ENCODE results near the gene IL22RA2.
"Not testable (repeated sequence)": the region's sequence is repeated elsewhere in the genome, so short reads cannot be mapped to it uniquely, and the experiment has no call there.

IL22RA2 gene, protein sequence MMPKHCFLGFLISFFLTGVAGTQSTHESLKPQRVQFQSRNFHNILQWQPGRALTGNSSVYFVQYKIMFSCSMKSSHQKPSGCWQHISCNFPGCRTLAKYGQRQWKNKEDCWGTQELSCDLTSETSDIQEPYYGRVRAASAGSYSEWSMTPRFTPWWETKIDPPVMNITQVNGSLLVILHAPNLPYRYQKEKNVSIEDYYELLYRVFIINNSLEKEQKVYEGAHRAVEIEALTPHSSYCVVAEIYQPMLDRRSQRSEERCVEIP

DNA sequence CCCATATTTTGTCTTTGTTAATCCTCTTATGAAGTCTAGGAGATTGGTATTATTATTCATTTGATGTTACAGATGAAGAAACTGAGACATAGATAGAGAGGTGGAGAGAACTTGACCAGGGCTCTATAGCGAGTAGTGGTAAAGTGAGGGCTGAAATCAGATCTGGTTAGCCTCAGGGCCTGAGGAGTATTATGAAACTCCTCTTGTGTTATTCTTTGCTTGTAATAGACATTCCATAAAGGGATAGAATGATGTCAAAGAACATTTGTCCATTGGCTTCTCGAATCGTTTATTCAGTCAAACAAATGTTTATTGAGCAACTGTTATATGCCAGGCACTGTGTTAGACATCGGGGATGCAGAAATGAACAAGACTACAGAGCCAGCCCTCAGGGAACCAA, at the start of gene IL22RA2:
Gene IL22RA2 (minus strand): TSS at position 144 of the 400 bp plus-strand sequence. CDS start 11,895 bp downstream, outside the sequence.
- DNase-seq, result no peak

DNA sequence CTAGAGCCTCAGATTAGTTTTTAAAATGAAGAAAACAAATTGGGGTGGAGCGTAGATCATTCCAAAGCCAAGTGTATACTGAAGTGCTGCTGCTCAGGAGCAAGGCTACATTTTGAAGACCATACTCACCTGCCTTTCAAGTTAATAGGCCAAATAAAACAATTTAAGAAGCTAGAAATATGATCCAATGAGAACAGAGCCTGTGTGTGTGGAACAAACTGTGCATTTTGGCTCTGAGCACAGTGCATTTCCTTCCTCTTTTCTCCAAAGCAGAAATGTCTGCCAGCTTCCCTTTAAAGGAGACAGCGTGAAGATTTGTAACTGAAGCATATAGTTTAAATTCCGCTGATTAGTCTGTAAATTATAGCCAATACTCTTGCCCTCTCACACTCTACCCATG, 48.9 kb upstream of the IL22RA2 start:
- DNase-seq, result no peak

DNA sequence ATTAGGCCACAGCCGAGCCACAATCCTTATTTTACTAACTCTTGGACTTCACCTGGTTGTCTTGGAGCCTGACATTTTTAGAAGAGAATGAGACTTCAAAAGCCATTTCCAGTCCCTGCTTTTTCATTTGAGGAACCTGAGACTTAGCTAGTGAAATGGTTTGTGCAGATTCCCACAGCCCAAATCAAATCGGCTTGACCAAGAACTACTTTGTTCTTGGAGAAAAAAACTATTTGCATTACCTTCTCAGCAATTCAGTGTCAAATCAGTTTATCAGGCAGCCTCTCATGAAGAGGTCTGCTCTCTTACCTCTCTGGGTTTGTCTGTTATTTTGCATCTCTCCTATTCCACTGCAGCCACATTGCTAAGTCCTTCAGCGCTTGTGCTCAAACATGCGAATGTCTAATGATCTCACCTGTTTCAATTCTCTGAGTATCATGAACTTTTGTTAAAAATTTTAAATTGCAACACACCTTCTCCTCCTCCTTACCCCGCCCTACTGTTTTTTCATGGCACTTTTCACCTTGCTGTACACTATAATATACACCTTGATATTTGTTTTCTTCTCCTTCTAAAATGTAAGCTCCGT, 46.3 kb upstream of the IL22RA2 start:
- no peak for DNase-seq

DNA sequence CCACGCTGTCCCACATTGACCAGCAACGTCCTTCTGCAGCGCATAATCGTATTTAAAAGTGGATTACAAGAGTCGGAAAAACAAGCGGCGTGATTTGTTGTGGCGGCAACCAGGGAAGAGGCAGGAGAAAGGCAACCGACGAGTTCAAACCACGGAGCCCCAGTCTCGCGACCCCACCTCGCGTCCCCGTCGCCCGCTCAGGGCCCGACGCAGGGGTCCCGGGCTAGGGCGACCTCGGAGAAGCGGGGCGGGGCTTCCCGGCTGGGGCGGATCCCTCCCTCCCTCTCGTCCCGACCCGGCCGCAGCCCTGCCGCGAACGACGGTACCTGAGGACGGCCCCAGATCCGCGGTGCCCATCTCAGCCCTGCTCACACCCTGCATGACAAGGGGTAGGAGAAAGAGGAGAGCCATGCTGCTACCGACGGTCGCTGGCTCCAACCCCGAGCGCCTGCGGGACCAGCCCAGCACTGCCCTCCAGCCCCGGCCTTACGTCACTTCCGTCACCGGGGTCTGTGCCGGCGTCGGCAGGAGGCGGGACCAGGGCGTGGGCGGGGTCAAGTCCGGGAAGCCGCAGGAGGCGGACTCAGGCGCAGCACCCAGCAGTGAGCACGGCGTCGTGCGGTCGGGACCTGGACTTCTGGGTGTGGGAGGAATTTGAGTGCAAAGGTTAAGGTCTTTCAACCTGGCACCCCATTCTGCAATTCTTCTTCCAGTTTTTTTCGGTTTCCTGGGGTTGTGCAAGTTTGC, 45.6 kb upstream of the IL22RA2 start, which contains the start of gene IFNGR1:
Gene IFNGR1 (minus strand): TSS at position 469 of the 747 bp plus-strand sequence. CDS start 58 bp downstream, at position 411.
- DNase-seq, result peak; percentile 62 to 81

DNA sequence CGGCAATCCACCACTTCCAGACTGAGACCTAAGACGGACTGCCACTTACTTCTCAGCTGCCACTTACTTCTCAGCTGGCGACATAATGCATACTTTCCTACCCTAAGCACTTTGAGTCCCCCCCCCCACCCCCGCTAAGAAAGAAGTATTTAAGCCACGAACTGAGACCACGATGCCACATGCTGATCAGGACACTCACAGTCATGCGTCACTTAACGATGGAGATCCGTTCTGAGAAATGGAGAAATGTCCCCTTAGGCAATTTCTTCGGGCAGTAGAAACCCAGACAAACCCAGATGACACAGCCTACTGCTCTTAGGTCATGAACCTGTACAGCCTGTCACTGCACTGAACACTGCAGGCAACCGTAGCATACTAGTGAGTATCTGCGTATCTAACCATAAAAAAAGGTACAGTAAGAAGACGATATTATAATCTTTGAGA, 45.1 kb upstream of the IL22RA2 start:
- no peak for DNase-seq

DNA sequence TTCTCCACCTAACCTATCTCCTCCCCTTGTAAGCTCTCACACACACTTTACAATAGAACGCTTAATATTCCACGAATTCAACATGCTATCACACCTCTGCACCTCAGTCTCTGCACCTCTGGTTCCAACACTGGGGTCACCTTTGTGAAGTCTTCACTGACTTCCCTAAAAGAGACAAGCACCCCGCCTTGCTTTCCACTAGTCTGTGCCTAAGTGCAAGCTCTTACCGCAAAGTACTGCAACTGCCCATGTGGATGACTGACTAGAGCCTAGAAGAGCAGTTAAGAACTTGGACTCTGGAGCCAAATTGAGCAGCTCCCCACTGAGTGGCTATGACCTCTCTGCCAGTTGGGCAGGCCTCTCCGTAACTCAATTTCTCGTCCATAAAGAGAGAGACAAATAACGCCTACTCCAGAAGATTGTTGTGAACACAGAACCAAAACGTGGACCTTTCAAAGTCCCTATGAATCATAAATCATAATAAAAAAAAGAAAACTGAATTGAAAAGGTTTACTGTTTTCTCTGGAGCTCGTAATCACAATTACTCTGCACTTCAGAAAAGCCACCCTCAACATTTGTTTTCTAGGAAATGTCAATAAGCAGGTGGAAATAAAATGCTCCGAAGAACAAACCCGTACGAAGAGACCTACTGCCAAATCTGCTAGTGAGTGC, 44.5 kb upstream of the IL22RA2 start:
- DNase-seq, result no peak

DNA sequence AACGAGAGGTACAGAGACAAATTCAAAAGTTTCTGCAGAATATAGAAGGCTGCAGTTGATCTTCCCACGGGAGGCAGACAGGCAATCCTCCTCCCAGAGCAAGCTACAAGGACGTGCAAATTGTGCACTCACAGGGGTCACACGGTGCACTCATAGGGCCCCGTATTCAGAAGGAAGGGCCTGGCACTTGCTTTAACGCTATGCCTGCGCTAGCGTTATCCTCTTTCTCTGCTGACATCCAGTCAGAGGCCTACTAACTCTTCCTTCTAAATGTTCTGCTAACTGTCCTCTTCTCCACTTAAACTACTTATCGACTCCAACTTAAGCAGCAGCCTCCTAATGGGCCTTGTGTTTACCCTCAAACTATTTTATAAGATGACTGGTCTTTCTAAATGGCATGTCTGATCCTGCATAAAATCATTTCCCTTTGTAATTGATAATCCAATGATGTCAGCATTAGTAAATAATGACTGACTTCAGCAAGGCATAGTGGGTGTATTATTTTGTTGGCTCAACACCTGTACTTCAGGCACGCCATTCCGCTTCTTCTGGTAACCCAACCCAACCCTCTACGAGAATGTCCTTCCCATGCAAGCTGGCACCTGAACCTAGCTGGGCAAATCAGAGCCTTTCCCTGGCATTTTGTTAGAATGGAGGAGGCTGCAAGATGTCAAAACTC, 43.6 kb upstream of the IL22RA2 start:
- DNase-seq, result no peak

DNA sequence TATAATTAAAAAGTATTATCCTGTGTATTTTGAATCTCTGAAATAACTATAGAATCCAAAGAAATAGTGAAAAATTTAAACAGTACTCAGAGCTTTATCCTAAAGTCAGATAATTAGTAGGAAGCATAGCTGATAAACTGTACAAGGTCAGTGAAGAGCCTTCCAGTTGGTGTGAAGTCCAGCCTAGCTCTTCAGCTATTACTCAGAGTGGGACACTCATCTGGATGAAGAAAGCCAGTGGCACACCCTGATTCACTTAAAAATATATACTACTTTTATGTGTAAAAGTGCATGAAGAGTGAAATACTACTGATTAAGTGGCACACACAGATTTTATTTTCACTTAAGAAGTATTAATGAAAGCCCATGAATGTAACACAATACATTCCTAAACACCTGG, 42.7 kb upstream of the IL22RA2 start:
- DNase-seq, result no peak

DNA sequence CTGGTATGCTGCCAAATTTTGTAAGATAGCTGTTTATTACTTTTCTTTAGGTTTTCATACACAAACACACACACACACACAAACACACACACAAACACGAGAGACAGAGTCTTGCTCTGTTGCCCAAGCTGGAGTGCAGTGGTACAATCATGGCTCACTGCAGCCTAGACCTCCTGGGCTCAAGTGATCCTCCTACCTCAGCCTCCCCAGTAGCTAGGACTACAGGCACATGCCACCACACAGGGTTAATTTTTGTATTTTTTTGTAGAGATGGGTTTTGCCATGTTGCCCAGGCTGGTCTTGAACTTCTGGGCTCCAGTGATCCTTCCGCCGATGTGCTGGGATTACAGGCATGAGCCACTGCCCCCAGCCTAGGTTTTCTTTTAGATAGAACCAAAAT, 42.2 kb upstream of the IL22RA2 start:
- DNase-seq, result not testable (repeated sequence)

DNA sequence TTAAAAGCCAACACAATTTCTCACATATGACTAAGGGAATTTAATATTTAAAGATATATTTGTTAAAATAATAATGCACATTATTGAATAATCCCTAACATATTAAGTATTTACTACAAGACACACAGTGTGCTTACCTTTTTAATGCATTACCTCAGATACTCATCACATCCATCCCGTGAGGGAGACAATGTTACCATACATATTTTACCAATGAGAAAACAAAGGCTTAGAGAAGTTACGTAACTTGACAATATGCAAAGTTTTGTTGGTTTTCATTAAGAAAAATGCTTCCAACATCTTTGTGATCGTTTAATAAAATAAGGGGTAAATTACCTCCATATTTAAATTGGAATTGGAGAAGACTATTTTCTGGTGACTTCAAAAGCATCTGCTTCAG, 41.5 kb upstream of the IL22RA2 start:
- no peak for DNase-seq

DNA sequence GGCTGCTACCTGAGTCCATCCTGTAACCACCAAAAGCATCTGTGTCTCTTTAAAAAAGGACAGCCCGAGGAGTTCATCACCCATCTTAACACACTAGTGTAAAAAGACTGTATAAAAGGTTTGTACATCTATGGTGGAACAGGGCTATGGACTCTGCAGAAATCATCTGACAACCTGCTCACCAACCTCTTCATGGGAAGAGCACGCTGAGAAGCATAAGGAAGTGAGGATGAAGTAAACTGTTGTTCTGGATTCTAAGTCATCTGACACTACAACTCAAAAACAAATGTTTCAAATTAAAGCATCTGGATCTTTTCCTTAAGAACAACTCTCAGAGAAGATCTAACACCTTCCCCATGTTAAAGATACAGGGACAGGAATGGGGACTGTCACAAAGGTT, 40.4 kb upstream of the IL22RA2 start:
- no peak for DNase-seq

DNA sequence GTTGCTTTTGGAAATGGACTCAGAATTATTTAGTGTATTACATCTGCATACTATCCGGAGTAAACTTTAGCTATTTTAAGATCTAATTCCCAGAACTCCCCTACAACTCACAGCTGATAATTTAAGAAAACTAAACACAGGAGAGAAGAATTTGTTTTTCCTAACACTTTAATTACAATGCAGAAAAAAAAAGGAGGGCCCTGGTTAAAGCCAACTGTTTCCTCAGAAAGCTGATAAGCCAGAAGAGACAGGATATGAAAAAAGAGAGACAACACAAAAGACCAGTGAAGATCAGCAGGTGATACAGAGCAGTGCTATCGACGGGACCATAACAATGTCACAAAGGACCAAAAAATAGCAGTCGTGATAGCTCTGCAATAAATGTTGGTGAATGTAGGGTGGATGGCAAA, 39.9 kb upstream of the IL22RA2 start:
- DNase-seq, result no peak

DNA sequence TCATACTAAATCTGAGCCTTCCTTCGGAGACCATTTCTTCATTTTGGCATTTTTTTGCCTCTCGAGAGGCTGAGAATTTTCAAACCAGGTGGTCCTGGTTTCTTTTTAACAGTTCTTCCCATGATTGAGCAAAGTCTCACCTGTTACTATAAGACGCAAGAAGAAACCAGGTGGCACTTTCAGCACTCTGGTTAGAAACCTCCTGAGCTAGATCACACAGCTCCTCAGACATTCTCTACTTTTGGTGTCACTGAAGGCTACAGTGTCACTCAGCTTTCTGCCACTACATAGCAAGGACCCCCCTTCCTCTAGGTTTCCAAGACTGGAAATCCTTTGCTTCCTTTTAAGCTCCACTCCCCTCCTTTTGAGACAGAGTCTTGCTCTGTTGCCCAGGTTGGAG, 38.5 kb upstream of the IL22RA2 start:
- no peak for DNase-seq

DNA sequence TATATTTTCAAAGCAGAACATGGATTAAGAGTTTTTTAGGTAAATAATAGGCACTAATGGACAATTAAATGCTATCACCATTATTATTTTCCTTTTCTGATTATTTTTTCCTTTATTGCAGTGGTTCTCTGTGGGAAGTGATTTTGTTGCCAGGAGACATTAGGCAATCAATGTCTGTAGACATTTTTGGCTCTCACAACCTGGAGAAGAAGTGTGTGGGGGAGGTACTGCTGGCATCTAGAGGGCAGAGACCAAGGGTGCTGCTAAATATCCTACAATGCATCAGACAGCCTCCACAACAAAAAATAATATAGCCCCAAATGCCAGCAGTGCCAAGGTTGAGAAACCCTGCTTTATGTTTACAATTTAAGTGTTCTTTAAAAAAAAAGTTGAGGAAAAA, 37.5 kb upstream of the IL22RA2 start:
- DNase-seq, result no peak

DNA sequence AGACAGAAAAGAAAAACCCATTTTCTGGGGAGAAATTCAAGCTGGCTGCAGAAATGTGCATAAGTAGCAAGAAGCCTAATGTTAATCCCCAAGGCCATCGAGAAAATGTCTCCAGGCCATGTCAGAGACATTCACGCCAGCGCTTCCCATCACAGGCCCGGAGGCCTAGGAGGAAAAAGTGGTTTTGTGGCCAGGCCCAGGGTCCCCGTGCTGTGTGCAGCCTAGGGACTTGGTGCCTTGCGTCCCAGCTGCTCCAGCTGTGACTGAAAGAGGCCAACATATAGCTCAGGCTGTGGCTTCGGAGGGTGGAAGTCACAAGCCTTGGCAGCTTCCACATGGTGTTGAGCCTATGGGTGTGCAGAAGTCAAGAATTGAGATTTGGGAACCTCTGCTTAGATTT, 34.8 kb upstream of the IL22RA2 start:
- no peak for DNase-seq

DNA sequence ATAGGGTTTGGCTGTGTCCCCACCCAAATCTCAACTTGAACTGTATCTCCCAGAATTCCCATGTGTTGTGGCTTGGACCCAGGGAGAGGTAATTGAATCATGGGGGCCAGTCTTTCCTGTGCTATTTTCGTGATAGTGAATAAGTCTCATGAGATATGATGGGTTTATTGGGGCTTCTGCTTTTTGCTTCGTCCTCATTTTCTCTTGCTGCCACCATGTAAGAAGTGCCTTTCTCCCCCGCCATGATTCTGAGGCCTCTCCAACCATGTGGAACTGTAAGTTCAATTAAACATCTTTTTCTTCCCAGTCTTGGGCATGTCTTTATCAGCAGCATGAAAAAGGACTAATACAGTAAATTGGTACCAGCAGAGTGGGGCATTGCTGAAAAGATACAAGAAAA, 34.0 kb upstream of the IL22RA2 start:
- not testable (repeated sequence) for DNase-seq

DNA sequence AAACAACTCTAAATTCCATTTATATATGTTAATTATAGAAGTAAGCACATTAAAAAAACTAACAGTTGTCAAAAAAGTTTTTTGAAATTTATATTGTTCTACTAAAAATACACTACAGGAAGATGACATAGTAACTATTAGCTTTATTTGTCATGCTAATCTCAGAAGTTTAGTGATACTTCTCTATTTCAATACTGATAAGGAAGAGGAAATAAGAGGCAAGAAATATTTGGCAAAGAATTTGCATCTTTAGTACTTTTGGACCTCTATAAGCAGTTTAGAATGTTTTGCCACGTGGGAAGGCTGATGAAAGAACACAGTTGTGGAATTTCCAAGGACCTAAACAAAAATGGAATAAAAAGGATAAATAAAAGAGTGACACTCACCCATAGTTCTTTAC, 33.1 kb upstream of the IL22RA2 start:
- no peak for DNase-seq

DNA sequence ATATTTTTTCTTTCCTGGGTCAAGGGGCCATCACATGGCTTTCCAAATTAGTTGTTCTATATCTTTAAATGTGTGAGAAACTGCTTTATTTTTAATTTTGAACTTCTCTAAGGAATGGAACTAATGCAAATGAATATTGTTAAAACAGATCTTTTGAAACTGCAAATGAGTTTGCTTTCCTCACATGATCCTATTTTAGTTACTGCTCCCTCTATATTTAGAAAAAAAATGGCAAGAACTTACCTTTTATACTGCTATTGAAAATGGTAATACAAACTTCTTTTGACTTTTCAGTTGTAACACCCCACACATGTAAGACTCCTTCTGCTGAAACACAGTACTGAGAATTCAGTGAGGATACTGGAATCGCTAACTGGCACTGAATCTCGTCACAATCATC, 29.8 kb upstream of the IL22RA2 start:
- no peak for DNase-seq

DNA sequence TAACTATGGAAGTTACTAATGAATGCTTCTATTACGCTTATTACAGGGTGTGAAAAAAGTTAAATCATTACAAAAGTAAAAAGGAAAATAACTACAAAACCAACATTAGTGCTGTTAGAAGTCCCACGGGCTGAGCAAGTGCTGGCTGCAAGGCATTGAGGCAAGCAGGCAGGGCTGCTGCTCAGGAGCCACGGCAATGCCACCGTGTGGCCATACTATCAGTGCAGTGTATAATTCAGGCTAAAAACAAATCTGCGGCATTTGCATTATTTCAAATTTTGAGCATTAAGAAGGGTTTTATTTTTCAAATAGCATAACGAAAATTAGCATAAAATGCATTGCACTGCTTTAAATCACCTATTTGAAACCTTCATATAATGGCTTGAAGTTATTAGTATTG, 28.6 kb upstream of the IL22RA2 start:
- no peak for DNase-seq

DNA sequence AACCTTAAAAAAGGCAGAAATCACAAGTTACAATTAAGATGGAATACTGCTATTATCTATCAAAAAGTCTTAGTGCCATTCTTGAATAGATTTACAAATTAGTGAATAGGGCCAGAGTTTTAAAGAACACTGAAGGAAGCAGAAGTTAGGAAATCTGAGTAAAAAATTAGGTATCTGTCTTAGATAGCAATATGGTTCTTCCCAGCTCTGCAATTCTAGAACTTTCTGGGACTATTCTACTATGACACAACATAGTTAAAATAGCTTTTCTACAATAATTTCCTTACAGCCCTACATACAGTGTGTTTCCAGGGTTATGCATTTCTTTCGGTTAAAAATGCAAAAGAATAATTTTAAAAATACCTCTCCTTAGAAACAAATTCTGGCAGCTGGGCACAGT, 27.6 kb upstream of the IL22RA2 start:
- no peak for DNase-seq

DNA sequence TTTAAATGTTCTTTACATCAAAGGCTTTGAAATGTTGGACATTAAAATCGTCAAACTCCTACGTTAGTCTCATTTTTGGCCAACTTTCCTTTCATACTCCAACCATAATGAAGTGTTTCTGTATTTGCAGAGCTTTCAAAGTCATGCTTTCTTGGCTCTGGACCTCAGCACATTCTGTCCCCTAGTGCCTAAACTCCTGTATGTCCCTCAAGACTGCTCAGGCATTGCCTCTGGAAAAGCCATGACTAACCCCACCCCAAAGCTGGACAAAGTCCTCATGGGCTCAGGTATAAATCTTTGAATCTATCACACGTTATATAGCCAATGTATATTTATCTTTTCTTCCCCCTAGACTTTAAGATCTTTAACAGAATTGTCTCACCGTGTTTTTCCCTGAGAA, 26.8 kb upstream of the IL22RA2 start:
- no peak for DNase-seq

DNA sequence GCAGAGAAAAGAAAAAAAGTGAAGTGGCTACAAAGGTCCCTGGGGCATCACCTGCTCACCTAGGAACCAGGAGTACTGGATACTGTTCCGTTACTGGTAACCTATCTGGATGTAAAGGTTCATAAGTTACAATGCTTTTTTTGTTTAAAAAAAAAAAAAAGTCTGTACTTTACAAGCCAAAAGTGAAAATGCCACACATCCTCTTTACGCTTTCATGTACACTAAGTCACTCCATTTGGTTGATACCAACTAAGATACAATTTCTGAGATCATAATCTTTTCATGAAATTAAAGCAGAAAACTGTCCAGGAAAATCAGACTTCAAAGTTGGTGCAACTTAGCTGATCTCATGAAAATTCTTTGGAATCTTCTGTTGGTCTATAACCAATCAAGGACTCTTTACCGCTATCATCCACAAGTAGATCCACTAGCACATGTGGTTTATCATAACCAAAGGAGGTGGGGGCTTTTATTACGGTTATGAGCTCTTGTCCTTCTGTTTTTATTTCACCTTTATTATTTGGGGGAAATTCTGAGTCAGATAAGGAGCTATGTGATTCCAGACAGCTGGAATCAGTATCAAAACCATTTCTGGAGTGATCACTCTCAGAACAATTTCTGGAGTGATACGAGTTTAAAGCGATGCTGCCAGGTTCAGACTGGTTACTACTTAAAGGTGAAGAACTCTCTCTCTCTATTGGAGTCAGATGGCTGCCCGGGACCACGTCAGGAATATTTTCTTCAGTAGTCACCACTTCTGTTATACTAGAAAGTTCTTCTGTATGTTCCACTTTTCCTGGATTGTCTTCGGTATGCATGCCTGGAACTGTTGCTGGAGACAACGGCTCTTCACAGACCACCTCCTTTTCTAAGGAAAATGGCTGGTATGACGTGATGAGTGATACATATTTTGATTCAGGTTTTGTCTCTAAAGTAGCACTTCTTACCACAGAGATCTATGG, 24.5 kb upstream of the IL22RA2 start:
- DNase-seq, result no peak
